SU-DHL-6 (cell line): ENCODE results near the gene DALRD3.

Source experiments
- H2AFZ ChIP-seq: fragments of 200-600 bp; sonication (generic); 2 replicates; pipeline ENCODE4 v1.6.1; 2014; ENCODE audit warnings: low read depth, mild to moderate bottlenecking, moderate library complexity, mixed read lengths, antibody characterized with exemption, low read length; ENCODE audit not compliant: severe bottlenecking
- H3F3A ChIP-seq: fragments of 200-600 bp; shearing (Covaris generic); 2 replicates; pipeline ENCODE4 v1.6.0; 2016; ENCODE audit warnings: antibody characterized with exemption, mild to moderate bottlenecking; ENCODE audit not compliant: insufficient read depth
- H3K27ac ChIP-seq: fragments of 200-600 bp; sonication (generic); 2 replicates; pipeline ENCODE4 v1.5.1; 2016; ENCODE audit warnings: low read depth, mild to moderate bottlenecking, low read length, moderate library complexity, mixed read lengths
- H3K27me3 ChIP-seq: fragments of 200-600 bp; sonication (generic), shearing (Covaris generic); 2 replicates; pipeline ENCODE4 v1.6.0; 2014; ENCODE audit warnings: mild to moderate bottlenecking, low read length
- H3K36me3 ChIP-seq: fragments of 200-600 bp; sonication (generic); 2 replicates; pipeline ENCODE4 v1.6.1; 2014; ENCODE audit warnings: mild to moderate bottlenecking, low read length, mixed read lengths
- H3K4me2 ChIP-seq: fragments of 300-600, 200-600 bp; shearing (Covaris generic), sonication (generic); 2 replicates; pipeline ENCODE4 v1.6.0; 2014; ENCODE audit warnings: low read length, low read depth, mild to moderate bottlenecking; ENCODE audit not compliant: poor library complexity, severe bottlenecking
- H3K4me3 ChIP-seq: fragments of 200-600 bp; sonication (generic); 2 replicates; pipeline ENCODE4 v1.5.1; 2014; ENCODE audit warnings: antibody characterized with exemption, low read length, mild to moderate bottlenecking, mixed read lengths; ENCODE audit not compliant: insufficient read depth, poor library complexity, severe bottlenecking
- H3K79me2 ChIP-seq: fragments of 200-600 bp; sonication (generic); 2 replicates; pipeline ENCODE4 v1.6.1; 2014; ENCODE audit warnings: mild to moderate bottlenecking, low read length, moderate library complexity; ENCODE audit not compliant: insufficient read depth
- H3K9ac ChIP-seq: fragments of 200-600 bp; sonication (generic); 2 replicates; pipeline ENCODE4 v1.7.0; 2014; ENCODE audit warnings: mild to moderate bottlenecking, low read length
- H3K9me2 ChIP-seq: fragments of 200-600 bp; sonication (generic); replicated peaks from 2 replicates; pipeline ENCODE4 v1.6.1; 2014; ENCODE audit warnings: low read length; ENCODE audit not compliant: insufficient read depth
- H3K9me3 ChIP-seq: fragments of 200-600 bp; sonication (generic); 2 replicates; pipeline ENCODE4 v1.6.1; 2014; ENCODE audit warnings: low read length, mixed read lengths; ENCODE audit not compliant: insufficient read depth
- H4K20me1 ChIP-seq: fragments of 200-600 bp; sonication (generic); 2 replicates; pipeline ENCODE4 v1.6.1; 2014; ENCODE audit warnings: low read depth, mild to moderate bottlenecking, antibody characterized with exemption, low read length, moderate library complexity, mixed read lengths
- EZH2phosphoT487 ChIP-seq: fragments of 200-600 bp; sonication (generic), shearing (Covaris generic); conservative IDR thresholded peaks from 2 replicates; pipeline ENCODE4 v1.6.1; 2018; ENCODE audit warnings: mild to moderate bottlenecking, antibody characterized with exemption, low read length, moderate library complexity, mixed read lengths
- TF ChIP-seq, protein P1 (sequence below): fragments of 200-600 bp; sonication (generic); IDR thresholded peaks from one replicate; pipeline ENCODE4 v1.5.1; 2017; ENCODE audit warnings: antibody characterized with exemption, mild to moderate bottlenecking, low read length, moderate library complexity; ENCODE audit not compliant: insufficient read depth, poor library complexity, severe bottlenecking

The DALRD3 gene

DNA sequence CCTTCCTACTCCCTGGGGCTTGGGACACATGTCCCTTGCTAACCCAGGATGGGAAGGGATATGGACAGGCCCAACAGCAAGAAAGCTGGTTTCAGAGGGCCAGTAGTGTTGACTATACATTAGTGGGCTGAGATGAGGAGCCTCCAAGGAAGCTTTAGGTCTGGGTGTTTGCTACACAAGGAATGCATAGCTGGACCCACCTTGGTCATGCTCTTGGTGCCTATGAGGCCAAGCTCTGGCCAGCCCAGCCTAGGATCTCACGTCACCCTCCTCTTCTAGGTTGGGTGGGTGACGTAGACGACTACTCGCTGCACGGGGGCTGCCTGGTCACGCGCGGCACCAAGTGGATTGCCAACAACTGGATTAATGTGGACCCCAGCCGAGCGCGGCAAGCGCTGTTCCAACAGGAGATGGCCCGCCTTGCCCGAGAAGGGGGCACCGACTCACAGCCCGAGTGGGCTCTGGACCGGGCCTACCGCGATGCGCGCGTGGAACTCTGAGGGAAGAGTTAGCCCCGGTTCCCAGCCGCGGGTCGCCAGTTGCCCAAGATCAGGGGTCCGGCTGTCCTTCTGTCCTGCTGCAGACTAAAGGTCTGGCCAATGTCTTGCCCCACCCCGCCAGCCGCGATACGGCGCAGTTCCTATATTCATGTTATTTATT lies 11.8 kb downstream of the DALRD3 start:
- no peaks in the 10 kb centered on the region for H3K9me3 ChIP-seq
- peak overlapping the region; percentile 99 for H3K9ac ChIP-seq
- H3K36me3 ChIP-seq = no peaks in the 10 kb centered on the region
- H2AFZ ChIP-seq = peak overlapping the region; percentile 25
- H3K27me3 ChIP-seq = no peaks in the 10 kb centered on the region
- peak overlapping the region; percentile 66 for H3K4me2 ChIP-seq
- H3K27ac ChIP-seq = no peak overlapping the region
- H3F3A ChIP-seq = peaks cover 7% of the 10 kb centered on the region; the same call in 1 of the 2 replicates
- peaks cover 6% of the 10 kb centered on the region; the same call in 1 of the 2 replicates for H4K20me1 ChIP-seq
- no peak for TF ChIP-seq EZH2phosphoT487
- TF ChIP-seq, protein P1, sequence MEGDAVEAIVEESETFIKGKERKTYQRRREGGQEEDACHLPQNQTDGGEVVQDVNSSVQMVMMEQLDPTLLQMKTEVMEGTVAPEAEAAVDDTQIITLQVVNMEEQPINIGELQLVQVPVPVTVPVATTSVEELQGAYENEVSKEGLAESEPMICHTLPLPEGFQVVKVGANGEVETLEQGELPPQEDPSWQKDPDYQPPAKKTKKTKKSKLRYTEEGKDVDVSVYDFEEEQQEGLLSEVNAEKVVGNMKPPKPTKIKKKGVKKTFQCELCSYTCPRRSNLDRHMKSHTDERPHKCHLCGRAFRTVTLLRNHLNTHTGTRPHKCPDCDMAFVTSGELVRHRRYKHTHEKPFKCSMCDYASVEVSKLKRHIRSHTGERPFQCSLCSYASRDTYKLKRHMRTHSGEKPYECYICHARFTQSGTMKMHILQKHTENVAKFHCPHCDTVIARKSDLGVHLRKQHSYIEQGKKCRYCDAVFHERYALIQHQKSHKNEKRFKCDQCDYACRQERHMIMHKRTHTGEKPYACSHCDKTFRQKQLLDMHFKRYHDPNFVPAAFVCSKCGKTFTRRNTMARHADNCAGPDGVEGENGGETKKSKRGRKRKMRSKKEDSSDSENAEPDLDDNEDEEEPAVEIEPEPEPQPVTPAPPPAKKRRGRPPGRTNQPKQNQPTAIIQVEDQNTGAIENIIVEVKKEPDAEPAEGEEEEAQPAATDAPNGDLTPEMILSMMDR = no peak
- H3K9me2 ChIP-seq = no peaks in the 10 kb centered on the region
- H3K4me3 ChIP-seq = peak overlapping the region; percentile 54
- peaks cover 24% of the 10 kb centered on the region for H3K79me2 ChIP-seq

DNA sequence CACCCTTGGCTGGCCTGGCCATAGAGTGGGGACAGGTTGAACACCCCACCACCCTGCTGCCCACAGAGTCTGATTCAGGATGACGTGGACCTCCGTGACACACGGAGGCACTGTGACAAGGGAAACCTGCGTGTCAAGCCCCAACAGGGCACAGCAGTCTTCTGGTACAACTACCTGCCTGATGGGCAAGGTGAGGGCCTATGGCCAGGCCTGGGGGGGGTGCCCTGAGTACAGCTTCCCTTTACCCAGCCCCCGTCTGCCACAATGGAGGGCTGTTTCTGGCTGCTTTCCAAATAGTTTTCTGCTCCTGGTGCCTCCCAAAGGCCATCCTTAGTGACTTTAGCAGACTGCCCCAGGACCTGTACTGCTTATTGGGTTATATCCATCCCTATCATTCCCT lies 12.4 kb downstream of the DALRD3 start:
- peak overlapping the region; percentile 99; the same call in 1 of the 2 replicates for H3K9ac ChIP-seq

DNA sequence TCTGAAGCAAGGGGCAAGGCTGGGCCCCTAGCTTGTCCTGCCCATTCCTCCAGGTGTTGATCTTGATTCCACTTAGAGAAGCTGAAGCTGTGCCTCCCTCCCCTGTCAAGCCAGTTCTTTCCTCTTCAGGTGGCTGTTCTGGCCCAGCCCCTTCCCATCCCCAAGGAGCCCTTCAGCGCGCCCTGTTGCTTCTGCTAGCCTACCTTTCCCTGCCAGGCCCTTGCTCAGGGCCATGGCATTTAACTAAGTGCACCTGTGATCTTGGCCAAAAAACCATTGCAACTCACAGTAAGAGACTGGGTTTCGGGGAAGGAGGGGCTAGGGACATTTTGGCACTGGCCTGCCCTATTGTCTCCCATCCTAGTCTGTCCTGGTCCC lies 13.1 kb downstream of the DALRD3 start:
- Histone ChIP-seq H3K27ac (no peak overlapping the region), H3K79me2 (peaks cover 20% of the 10 kb centered on the region), H3K9ac (no peak overlapping the region), H2AFZ (no peak overlapping the region), H4K20me1 (peaks cover 6% of the 10 kb centered on the region; the same call in 1 of the 2 replicates), H3K4me2 (no peak overlapping the region), H3K36me3 (no peaks in the 10 kb centered on the region), H3F3A (peaks cover 7% of the 10 kb centered on the region; the same call in 1 of the 2 replicates), H3K4me3 (no peak overlapping the region), H3K9me2 (no peaks in the 10 kb centered on the region), H3K9me3 (no peaks in the 10 kb centered on the region), H3K27me3 (no peaks in the 10 kb centered on the region)
- TF ChIP-seq, protein P1 = no peak
- no peak for TF ChIP-seq EZH2phosphoT487

More for the DNA sequence above, 12.4 kb downstream of the DALRD3 start:
- Histone ChIP-seq H4K20me1 (peaks cover 6% of the 10 kb centered on the region; the same call in 1 of the 2 replicates), H3F3A (peaks cover 7% of the 10 kb centered on the region; the same call in 1 of the 2 replicates), H3K36me3 (no peaks in the 10 kb centered on the region), H3K9me2 (no peaks in the 10 kb centered on the region), H3K4me2 (peak overlapping the region; percentile 66), H3K9me3 (no peaks in the 10 kb centered on the region), H3K4me3 (no peak overlapping the region), H3K79me2 (peaks cover 20% of the 10 kb centered on the region), H2AFZ (no peak overlapping the region), H3K27me3 (no peaks in the 10 kb centered on the region), H3K27ac (no peak overlapping the region)
- no peak for TF ChIP-seq EZH2phosphoT487
- TF ChIP-seq, protein P1 = no peak
